HuH-7.5 (cell line): Measurements from ENCODE around the gene IP6K2.
"Not testable (repeated sequence)": the region's sequence is repeated elsewhere in the genome, so short reads cannot be mapped to it uniquely, and the experiment has no call there.

Experiments used
- DNase-seq: peaks from one replicate; pipeline ENCODE4 v3.0.0; 2011; ENCODE audit warnings: low spot score

Gene IP6K2, protein sequence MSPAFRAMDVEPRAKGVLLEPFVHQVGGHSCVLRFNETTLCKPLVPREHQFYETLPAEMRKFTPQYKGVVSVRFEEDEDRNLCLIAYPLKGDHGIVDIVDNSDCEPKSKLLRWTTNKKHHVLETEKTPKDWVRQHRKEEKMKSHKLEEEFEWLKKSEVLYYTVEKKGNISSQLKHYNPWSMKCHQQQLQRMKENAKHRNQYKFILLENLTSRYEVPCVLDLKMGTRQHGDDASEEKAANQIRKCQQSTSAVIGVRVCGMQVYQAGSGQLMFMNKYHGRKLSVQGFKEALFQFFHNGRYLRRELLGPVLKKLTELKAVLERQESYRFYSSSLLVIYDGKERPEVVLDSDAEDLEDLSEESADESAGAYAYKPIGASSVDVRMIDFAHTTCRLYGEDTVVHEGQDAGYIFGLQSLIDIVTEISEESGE

DNA sequence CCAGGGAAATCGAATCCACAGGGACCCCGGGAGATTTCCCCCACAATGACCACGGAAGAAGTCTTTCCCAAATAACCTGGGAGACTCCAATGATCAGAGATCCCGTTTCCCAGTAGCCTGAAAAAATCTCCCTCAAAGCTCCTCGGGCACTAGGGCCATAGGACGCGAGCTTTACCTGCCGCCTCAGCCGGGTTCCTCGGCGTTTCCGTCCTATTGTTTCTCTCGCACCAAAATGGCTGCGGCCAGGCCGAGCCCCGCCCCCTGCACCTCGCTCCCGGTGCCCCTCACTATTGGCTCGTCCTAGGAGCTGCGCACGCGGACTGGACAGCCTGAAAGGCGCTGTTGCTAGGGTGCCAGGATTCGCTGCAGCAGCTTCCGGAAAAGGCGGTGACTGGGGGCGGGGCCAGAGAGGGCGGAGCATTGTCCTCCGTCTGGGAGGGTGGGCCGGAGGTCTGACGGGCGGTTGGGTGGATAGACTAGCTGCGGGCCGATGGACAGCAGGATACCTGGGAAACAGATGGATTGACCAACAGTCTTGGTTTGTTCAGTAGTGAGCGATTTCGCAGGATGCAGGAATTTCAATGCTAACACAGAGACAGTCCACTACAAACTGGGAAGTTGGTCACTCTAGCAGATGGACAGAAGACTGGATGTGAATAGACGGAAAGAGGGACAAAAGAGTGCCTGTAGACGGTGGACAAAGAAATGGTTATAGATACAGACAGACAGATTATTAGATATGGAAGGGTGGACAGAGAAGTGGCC is at the start of gene IP6K2:
IP6K2 (minus strand) TSS at position 240 of the 765 bp plus-strand sequence. CDS start 21,930 bp downstream, outside the sequence.
- DNase-seq: peak; percentile 94

GRCh38 chr3:48765376-48765775 is 48.4 kb upstream of the IP6K2 start:
- DNase-seq: peak; percentile 19

- DNase-seq: no peak
Observed at GRCh38 chr3:48762816-48763215, 45.8 kb upstream of the IP6K2 start.

DNA sequence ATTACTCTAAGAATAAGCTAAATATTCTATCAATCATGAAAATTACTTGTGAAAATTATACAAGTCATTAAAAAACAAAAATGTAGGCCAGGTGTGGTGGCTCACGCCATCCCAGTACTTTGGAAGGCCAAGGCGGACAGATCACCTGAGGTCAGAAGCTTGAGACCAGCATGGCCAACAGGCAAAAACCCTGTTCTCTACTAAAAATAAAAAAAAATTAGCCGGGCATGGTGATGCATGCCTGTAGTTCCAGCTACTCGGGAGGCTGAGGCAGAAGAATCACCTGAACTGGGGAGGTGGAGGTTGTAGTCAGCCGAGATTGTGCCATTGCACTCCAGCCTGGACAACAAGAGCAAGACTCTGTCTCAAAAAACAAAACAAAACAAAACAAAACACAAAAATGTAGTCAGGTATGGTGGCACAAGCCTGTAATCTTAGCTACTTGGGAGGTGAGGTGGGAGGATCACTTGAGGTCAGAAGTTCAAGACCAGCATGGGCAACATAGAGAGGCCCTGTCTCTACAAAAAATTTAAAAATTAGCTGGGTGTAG is 43.0 kb upstream of the IP6K2 start:
- not testable (repeated sequence) for DNase-seq

GRCh38 chr3:48759531-48759930 is 42.5 kb upstream of the IP6K2 start:
- not testable (repeated sequence) for DNase-seq

DNA sequence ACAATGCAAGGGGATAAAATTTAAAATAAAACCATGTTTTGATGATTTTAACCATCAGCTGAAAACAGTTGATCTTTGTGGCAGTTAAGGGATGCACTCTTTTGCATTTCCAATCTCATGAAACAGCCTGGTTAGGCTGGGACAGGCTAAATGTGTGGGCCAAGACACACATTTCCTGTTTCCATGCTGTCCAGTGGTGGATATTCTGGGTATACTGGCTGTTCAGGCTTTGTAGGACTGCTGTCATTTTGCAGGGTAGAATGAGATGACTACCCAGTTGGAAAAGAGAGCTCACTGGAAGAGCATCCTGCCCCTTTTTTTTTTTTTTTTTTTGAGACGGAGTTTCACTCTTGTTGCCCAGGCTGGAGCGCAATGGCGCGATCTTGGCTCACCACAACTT is 42.0 kb upstream of the IP6K2 start:
- no peak for DNase-seq

- no peak for DNase-seq
Observed at GRCh38 chr3:48756640-48757039, 39.6 kb upstream of the IP6K2 start.

DNA sequence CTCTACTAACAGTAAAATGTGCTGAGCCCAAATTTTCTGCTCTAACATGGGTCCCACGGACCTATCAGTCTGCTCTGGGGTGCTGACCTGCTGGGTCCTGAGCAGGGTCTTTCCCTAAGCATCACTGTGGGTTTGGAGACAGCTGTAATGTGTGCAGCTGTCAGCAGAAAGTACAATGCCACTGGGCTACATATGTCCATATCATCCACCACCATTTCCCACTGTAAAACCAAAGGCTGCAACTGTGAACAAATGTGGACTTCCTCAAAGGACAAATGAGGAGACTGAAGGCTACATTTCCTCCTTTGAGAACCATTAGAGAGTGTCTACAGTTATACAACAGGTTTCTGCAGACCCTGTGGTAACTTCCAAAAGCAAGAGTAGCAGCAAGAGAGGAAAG is 33.8 kb upstream of the IP6K2 start:
- DNase-seq: no peak

- DNase-seq: no peak
Observed at GRCh38 chr3:48748754-48749153, 31.7 kb upstream of the IP6K2 start.

- no peak for DNase-seq
Observed at GRCh38 chr3:48747706-48748105, 30.7 kb upstream of the IP6K2 start.

DNA sequence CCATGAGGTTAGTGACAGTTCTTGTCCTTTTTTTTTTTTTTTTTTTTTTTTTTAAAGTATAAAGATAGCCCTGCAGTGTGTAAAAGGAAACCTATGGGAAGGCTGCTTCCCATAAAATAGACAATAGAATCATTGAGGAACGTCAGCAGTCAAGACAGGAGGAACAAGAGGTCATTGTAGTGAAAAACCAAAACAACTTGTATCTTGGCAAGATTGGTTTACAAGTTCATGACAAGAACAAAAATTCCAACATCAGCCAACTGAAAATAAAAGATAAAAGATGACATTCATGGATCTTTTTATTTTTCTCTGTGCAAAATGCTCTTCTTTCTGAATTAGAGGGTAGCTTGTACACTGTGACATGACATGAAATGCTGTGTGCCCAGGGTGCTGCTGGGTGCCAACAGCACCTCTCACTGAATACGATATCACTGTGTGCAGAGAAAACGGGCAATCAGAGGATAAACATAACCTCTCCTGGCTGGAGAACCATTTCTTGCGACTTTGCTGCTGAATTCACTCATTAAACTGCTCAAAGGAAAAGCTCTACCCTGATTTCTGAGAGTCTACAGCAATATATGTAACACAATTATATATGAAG is 30.1 kb upstream of the IP6K2 start:
- DNase-seq: no peak

DNA sequence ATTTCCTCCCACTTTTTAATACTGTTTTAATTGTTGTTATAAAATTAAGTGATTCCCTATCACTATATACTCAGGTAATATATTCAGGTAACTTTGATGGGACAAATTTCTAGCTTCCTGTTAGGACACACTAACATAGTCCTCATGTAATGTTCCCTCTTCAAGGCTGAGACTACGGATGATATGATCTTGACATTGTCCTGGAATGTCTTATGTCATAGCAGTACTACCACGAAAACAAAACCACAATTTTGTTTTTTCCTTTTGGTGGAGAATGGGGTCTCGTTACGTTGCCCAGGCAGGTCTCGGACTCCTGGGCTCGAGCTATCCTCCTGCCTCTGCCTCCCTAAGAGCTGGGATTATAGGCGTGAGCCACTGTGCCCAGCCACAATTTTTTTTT is 26.8 kb upstream of the IP6K2 start:
- no peak for DNase-seq

DNA sequence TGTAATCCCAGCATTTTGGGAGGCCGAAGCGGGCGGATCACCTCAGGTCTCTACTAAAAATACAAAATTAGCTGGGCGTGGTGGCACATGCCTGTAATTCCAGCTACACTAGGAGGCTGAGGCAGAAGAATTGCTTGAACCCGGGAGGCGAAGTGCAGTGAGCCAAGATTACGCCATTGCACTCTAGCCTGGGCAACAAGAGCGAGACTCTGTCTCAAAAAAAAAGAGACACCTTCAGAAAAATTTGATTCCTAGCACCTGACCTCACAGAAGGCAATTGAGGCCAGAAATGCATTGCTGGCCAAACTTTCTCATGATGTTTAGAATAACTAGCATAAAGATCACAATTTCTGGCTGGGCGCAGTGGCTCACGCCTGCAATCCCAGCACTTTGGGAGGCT is 24.2 kb upstream of the IP6K2 start:
- not testable (repeated sequence) for DNase-seq

- DNase-seq: peak; percentile 95
Observed at GRCh38 chr3:48739955-48740823, 23.2 kb upstream of the IP6K2 start.

DNA sequence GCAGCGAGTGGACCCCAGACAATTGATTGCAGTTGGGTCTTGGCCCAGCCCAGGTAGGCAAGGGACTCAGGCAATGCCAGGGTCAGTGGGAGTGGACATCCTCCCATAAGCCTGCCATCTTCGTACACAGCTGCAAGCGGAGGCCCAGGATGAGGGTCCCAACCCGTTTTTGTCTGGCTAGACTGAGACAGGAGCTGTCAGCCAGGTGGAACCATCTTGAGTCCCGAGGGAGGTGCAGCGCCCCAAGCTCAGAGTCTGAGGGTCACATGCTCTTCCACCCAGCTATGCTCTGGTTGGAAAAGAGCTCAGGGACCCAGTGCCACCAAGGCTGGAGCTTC is 22.6 kb upstream of the IP6K2 start:
- no peak for DNase-seq

- no peak for DNase-seq
Observed at GRCh38 chr3:48738926-48739616, 22.1 kb upstream of the IP6K2 start.

DNA sequence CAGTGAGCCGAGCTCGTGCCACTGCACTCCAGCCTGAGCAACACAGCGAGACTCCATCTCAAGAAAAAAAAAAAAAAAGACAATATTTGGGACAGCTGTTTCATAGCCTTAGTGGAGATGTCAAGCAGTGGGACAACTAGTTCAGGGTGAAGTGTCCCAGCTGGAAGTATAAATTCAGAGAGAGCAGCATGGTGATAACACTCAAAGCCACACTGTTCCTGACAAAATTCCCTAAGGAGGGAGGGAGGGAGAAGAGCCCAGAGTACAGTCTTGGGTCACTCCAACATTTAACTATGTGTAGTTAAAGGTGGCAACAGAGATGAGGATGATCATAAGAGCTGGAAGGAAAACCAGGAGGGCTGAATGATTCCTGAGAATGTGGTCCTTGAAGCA is 21.1 kb upstream of the IP6K2 start:
- no peak for DNase-seq

DNA sequence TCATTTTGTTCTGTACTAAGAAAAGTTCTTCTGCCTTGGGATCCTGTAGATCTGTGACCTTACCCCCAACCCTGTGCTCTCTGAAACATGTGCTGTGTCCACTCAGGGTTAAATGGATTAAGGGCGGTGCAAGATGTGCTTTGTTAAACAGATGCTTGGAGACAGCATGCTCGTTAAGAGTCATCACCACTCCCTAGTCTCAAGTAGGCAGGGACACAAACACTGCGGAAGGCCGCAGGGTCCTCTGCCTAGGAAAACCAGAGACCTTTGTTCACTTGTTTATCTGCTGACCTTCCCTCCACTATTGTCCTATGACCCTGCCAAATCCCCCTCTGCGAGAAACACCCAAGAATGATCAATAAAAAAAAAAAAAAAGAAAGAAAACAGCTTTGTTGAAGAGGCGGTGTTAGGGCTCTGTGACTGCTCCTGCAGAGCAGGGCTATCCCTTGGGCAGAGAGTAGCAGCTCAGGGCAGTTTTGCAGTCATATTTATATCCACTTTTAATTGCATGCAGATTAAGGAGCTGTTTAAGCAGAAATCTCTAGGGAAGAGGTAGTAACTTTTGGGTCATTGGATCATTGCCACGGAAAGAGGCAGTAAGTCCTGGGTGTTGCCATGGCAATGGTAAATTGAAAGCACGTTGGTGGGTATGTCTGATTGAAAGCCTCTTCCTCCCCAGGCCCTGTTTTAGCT is 18.2 kb upstream of the IP6K2 start:
- not testable (repeated sequence) for DNase-seq

GRCh38 chr3:48734541-48734940 is 17.5 kb upstream of the IP6K2 start:
- not testable (repeated sequence) for DNase-seq

GRCh38 chr3:48733752-48734518 is 16.9 kb upstream of the IP6K2 start:
- not testable (repeated sequence) for DNase-seq
